Measurements from ENCODE around the gene HLA-DPB1.

GRCh38 chr6:33075208-33075567 lies 602 bp upstream of the HLA-DPB1 start:
- TF ChIP-seq CTCF (IDR thresholded peaks at IDR 0.05) = no peak
- no peak for TF ChIP-seq ZFX (IDR thresholded peaks at IDR 0.05; ENCODE audit: borderline replicate concordance)
